OCI-LY7 (cell line): ENCODE results near the gene KDM4B.

Experiments used
- EZH2phosphoT487 ChIP-seq: fragments of 200-600 bp; sonication (generic); IDR thresholded peaks from 2 replicates; pipeline ENCODE4 v1.6.1; 2018; ENCODE audit warnings: low read depth, borderline replicate concordance, mild to moderate bottlenecking, mixed run types, antibody characterized with exemption, low read length, moderate library complexity, mixed read lengths
- TF ChIP-seq, protein P1 (sequence below): fragments of 200-600 bp; sonication (generic); conservative IDR thresholded peaks from 2 replicates; pipeline ENCODE4 v1.5.1; 2014; ENCODE audit warnings: mild to moderate bottlenecking, antibody characterized with exemption, low read length, moderate library complexity, mixed read lengths

DNA sequence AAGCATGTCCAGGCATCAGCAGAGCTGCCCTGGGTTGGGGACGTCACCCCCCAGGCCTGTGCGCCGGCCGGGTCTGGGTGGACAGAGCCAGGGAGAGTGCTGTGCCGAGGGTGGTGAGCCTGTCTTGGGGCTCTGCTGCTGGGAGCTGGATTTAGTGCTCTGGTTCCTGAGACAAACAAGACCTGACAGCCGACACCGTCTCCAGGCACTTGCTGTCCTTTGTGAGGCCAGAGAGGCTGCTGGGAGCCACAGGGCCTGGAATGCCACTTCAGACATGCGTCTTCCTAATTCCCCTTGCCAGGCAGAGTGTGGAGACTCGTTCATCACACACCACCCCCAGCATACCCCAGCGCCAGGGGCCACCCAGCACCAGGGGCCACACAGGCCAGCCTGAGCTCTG lies 165.8 kb downstream of the KDM4B start:
- TF ChIP-seq, protein P1, sequence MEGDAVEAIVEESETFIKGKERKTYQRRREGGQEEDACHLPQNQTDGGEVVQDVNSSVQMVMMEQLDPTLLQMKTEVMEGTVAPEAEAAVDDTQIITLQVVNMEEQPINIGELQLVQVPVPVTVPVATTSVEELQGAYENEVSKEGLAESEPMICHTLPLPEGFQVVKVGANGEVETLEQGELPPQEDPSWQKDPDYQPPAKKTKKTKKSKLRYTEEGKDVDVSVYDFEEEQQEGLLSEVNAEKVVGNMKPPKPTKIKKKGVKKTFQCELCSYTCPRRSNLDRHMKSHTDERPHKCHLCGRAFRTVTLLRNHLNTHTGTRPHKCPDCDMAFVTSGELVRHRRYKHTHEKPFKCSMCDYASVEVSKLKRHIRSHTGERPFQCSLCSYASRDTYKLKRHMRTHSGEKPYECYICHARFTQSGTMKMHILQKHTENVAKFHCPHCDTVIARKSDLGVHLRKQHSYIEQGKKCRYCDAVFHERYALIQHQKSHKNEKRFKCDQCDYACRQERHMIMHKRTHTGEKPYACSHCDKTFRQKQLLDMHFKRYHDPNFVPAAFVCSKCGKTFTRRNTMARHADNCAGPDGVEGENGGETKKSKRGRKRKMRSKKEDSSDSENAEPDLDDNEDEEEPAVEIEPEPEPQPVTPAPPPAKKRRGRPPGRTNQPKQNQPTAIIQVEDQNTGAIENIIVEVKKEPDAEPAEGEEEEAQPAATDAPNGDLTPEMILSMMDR = no peak
- no peak for TF ChIP-seq EZH2phosphoT487
